ENCODE data around the gene STAT4. TPM values are rescaled to one million over a fixed set of nuclear protein-coding genes. Genes with fewer than 3 reads are reported as not detected.
A peak's percentile ranks its signal among the peaks of the same experiment; 100 is the strongest.

STAT4 gene
- total RNA-seq, 2 experiments from 2014 or later, result 77.1 to 83.0 TPM

GRCh38 chr2:191001032-191001431 lies 149.8 kb downstream of the STAT4 start:
- POLR2A ChIA-PET, result interaction anchor here (5.4 kb wide), 1 partner anchor 12 kb away, joined by 29 read pairs; the partner anchor contains the start of gene STAT1
- H3K36me3 Mint-ChIP-seq (ENCODE audit: low read depth), result peaks cover 98% of the 10 kb centered on the region
- no peak for DNase-seq
- H3K9me3 Mint-ChIP-seq, result no peaks in the 10 kb centered on the region
- no peak for TF ChIP-seq CTCF (IDR thresholded peaks at IDR 0.05)
- CTCF ChIA-PET, result interaction anchor here (1.3 kb wide), 1 partner anchor 18 kb away, joined by 3 read pairs; no protein-coding TSS in a partner anchor
- H3K27me3 Mint-ChIP-seq, result no peaks in the 10 kb centered on the region
- peaks cover 100% of the 10 kb centered on the region for H3K36me3 ChIP-seq (ENCODE audit: insufficient read depth, low read length)
- peak overlapping the region; percentile 48 for H3K27ac Mint-ChIP-seq
- intact Hi-C loops (cut with DNase I, micrococcal nuclease), result no loop called here
- no peak overlapping the region for H3K27ac ChIP-seq (ENCODE audit: low read depth in 1 of 2, low read length in 2 of 2)
- H3K4me1 ChIP-seq (ENCODE audit: insufficient read depth, low read length), result peaks cover 23% of the 10 kb centered on the region
- H3K4me3 Mint-ChIP-seq, result no peak overlapping the region
- no peak for ATAC-seq (ENCODE audit: poor library complexity)
- H3K9me3 ChIP-seq (ENCODE audit: control insufficient read depth in 1 of 2, insufficient read depth in 1 of 2, low read length in 2 of 2), result no peaks in the 10 kb centered on the region
- H3K27me3 ChIP-seq (ENCODE audit: control insufficient read depth in 1 of 2, insufficient read depth in 2 of 2, low read length in 2 of 2), result no peaks in the 10 kb centered on the region
- H3K4me1 Mint-ChIP-seq (ENCODE audit: low read depth), result peaks cover 63% of the 10 kb centered on the region
- H3K4me3 ChIP-seq (ENCODE audit: low read length), result no peak overlapping the region

- intact Hi-C loops (cut with DNase I, micrococcal nuclease), result no loop called here
- DNase-seq (no peak), ATAC-seq (ENCODE audit: poor library complexity) (no peak)
- Histone ChIP-seq H3K36me3 (ENCODE audit: insufficient read depth, low read length) (peaks cover 100% of the 10 kb centered on the region), H3K4me1 (ENCODE audit: insufficient read depth, low read length) (peaks cover 18% of the 10 kb centered on the region), H3K27me3 (ENCODE audit: control insufficient read depth in 1 of 2, insufficient read depth in 2 of 2, low read length in 2 of 2) (no peaks in the 10 kb centered on the region), H3K4me3 (ENCODE audit: low read length) (no peak overlapping the region), H3K9me3 (ENCODE audit: control insufficient read depth in 1 of 2, insufficient read depth in 1 of 2, low read length in 2 of 2) (no peaks in the 10 kb centered on the region), H3K27ac (ENCODE audit: low read depth in 1 of 2, low read length in 2 of 2) (no peak overlapping the region)
- Mint-ChIP-seq H3K4me1 (ENCODE audit: low read depth) (peaks cover 70% of the 10 kb centered on the region), H3K36me3 (ENCODE audit: low read depth) (peaks cover 98% of the 10 kb centered on the region), H3K9me3 (no peaks in the 10 kb centered on the region), H3K4me3 (no peak overlapping the region), H3K27me3 (no peaks in the 10 kb centered on the region), H3K27ac (peak overlapping the region; percentile 48)
- TF ChIP-seq CTCF (IDR thresholded peaks at IDR 0.05), result no peak
- POLR2A ChIA-PET, result interaction anchor here (5.4 kb wide), 1 partner anchor 13 kb away, joined by 29 read pairs; the partner anchor contains the start of gene STAT1
- CTCF ChIA-PET, result interaction anchor here (1.3 kb wide), 1 partner anchor 19 kb away, joined by 3 read pairs; no protein-coding TSS in a partner anchor
Observed at GRCh38 chr2:190999949-191000665, 150.7 kb downstream of the STAT4 start.

- Histone ChIP-seq H3K27me3 (ENCODE audit: control insufficient read depth in 1 of 2, insufficient read depth in 2 of 2, low read length in 2 of 2) (no peaks in the 10 kb centered on the region), H3K36me3 (ENCODE audit: insufficient read depth, low read length) (peaks cover 98% of the 10 kb centered on the region), H3K9me3 (ENCODE audit: control insufficient read depth in 1 of 2, insufficient read depth in 1 of 2, low read length in 2 of 2) (no peaks in the 10 kb centered on the region), H3K27ac (ENCODE audit: low read depth in 1 of 2, low read length in 2 of 2) (peak overlapping the region in 1 of 2 donors; percentile 3), H3K4me3 (ENCODE audit: low read length) (no peak overlapping the region), H3K4me1 (ENCODE audit: insufficient read depth, low read length) (peaks cover 21% of the 10 kb centered on the region)
- ChIA-PET POLR2A (interaction anchor here (0.6 kb wide), 1 partner anchor 21 kb away, joined by 3 read pairs; no protein-coding TSS in a partner anchor), CTCF (no interaction called here)
- no peak for ATAC-seq (ENCODE audit: poor library complexity)
- DNase-seq, result no peak
- Mint-ChIP-seq H3K9me3 (no peaks in the 10 kb centered on the region), H3K27ac (peak overlapping the region; percentile 48), H3K4me3 (no peak overlapping the region), H3K27me3 (no peaks in the 10 kb centered on the region), H3K36me3 (ENCODE audit: low read depth) (peaks cover 98% of the 10 kb centered on the region), H3K4me1 (ENCODE audit: low read depth) (peaks cover 67% of the 10 kb centered on the region)
- intact Hi-C loops (cut with DNase I, micrococcal nuclease), result no loop called here
- TF ChIP-seq CTCF (IDR thresholded peaks at IDR 0.05), result no peak
Observed at GRCh38 chr2:190999058-190999457, 151.7 kb downstream of the STAT4 start.

Measured in CD4-positive, alpha-beta T cell (primary cell).